PC-9 (cell line): ENCODE data around the gene PRDX1. TPM values are rescaled to one million over a fixed set of nuclear protein-coding genes. Genes with fewer than 3 reads are reported as not detected.
"Not testable (repeated sequence)": the region's sequence is repeated elsewhere in the genome, so short reads cannot be mapped to it uniquely, and the experiment has no call there.

Experiments
- BruUV-seq: library from RNA; stranded (reverse); fragments of 400-500 nt; replicated peaks from 2 replicates; lab custom pipeline; 2021; lab: Mats Ljungman, UMichigan
- CTCF ChIA-PET: fragments of 300-600 bp; sonication (Branson Sonifier 250); formaldehyde crosslinking; loops from one replicate; lab custom pipeline; 2022; ENCODE audit warnings: antibody characterized with exemption; lab: Charles Lee
- POLR2A ChIA-PET: fragments of 300-600 bp; sonication (Branson Sonifier 250); formaldehyde crosslinking; loops from one replicate; lab custom pipeline; 2022; ENCODE audit warnings: antibody characterized with exemption; ENCODE audit not compliant: unreplicated experiment; lab: Charles Lee
- DNase-seq, 2 experiments: peaks; one replicate each; pipeline versions ENCODE4 v3.0.0 to v3.0.0-alpha.2; 2015 to 2022; ENCODE audit warnings: mixed read lengths in 1 of 2
- H2AFZ ChIP-seq: fragments of 200-600 bp; sonication (generic); 2 replicates; pipeline ENCODE4 v1.8.1; 2017; ENCODE audit warnings: antibody characterized with exemption
- H3F3A ChIP-seq: fragments of 200-600 bp; sonication (generic); 2 replicates; pipeline ENCODE4 v1.8.1; 2017; ENCODE audit warnings: antibody characterized with exemption, mild to moderate bottlenecking, low read depth; ENCODE audit not compliant: insufficient read depth
- H3K27ac ChIP-seq: fragments of 200-600 bp; sonication (generic); 2 replicates; pipeline ENCODE4 v1.6.1; 2016; ENCODE audit warnings: mixed run types
- H3K27me3 ChIP-seq: fragments of 200-600 bp; sonication (generic); 2 replicates; pipeline ENCODE4 v1.6.1; 2016; ENCODE audit warnings: low read depth, mixed run types; ENCODE audit not compliant: insufficient read depth
- H3K36me3 ChIP-seq: fragments of 200-600 bp; sonication (generic); 2 replicates; pipeline ENCODE4 v1.6.1; 2016; ENCODE audit warnings: low read depth, mixed run types
- H3K4me1 ChIP-seq: fragments of 200-600 bp; sonication (generic); replicated peaks from 2 replicates; pipeline ENCODE4 v1.6.1; 2016; ENCODE audit warnings: mixed run types; ENCODE audit not compliant: insufficient read depth
- H3K4me2 ChIP-seq: fragments of 200-600 bp; sonication (generic); 2 replicates; pipeline ENCODE4 v1.6.1; 2017; ENCODE audit warnings: mixed run types
- H3K4me3 ChIP-seq: fragments of 200-600 bp; sonication (generic); 2 replicates; pipeline ENCODE4 v1.6.1; 2016; ENCODE audit warnings: mixed run types
- H3K79me2 ChIP-seq: fragments of 200-600 bp; sonication (generic); 2 replicates; pipeline ENCODE4 v1.6.1; 2017; ENCODE audit warnings: low read depth, mixed run types
- H3K9me2 ChIP-seq: fragments of 200-600 bp; sonication (generic); 2 replicates; pipeline ENCODE4 v1.8.1; 2017; ENCODE audit warnings: mild to moderate bottlenecking; ENCODE audit not compliant: insufficient read depth
- H3K9me3 ChIP-seq: fragments of 200-600 bp; sonication (generic); 2 replicates; pipeline ENCODE4 v1.8.1; 2016; ENCODE audit warnings: low read depth; ENCODE audit not compliant: insufficient read depth
- H4K20me1 ChIP-seq: fragments of 200-600 bp; sonication (generic); 2 replicates; pipeline ENCODE4 v1.8.1; 2017; ENCODE audit not compliant: insufficient read depth
- CTCF ChIP-seq: fragments of 200-600 bp; sonication (generic); conservative IDR thresholded peaks from 2 replicates; pipeline ENCODE4 v1.6.1; 2017; ENCODE audit warnings: mixed run types, antibody characterized with exemption, mild to moderate bottlenecking, moderate library complexity
- EZH2 ChIP-seq: fragments of 200-600 bp; sonication (generic); IDR thresholded peaks from 2 replicates; pipeline ENCODE4 v1.8.0; 2017; ENCODE audit warnings: antibody characterized with exemption, low read depth
- intact Hi-C: fragments of 100-400 bp; cut with micrococcal nuclease; formaldehyde crosslinking; loops from one replicate; pipeline ENCODE4 v1.10.0; 2022; ENCODE audit not compliant: unreplicated experiment
- total RNA-seq: library from RNA; stranded (reverse); gene quantifications from 2 replicates; pipeline ENCODE4 v1.2.3, GENCODE V29; 2021

The PRDX1 gene
- total RNA-seq, 1 experiment from 2014 or later, result 1,838 TPM

GRCh38 chr1:45478121-45478814, 43.4 kb downstream of the PRDX1 start:
- no peaks in the 10 kb centered on the region; the same call in 1 of the 2 replicates for H3K9me3 ChIP-seq
- peaks cover 5% of the 10 kb centered on the region; the same call in 1 of the 2 replicates for H3F3A ChIP-seq
- no peak overlapping the region for H3K4me2 ChIP-seq
- H3K27ac ChIP-seq, result no peak overlapping the region
- no peaks in the 10 kb centered on the region; the same call in 1 of the 2 replicates for H4K20me1 ChIP-seq
- H3K36me3 ChIP-seq, result no peaks in the 10 kb centered on the region
- no TSS peak for BruUV-seq
- no peaks in the 10 kb centered on the region for H3K9me2 ChIP-seq
- CTCF ChIA-PET, result no interaction called here
- no peaks in the 10 kb centered on the region for H3K27me3 ChIP-seq
- TF ChIP-seq CTCF (no peak), EZH2 (no peak)
- H3K4me1 ChIP-seq, result no peaks in the 10 kb centered on the region
- H3K79me2 ChIP-seq, result no peaks in the 10 kb centered on the region
- no peak overlapping the region for H2AFZ ChIP-seq
- H3K4me3 ChIP-seq, result no peak overlapping the region
- no peak for DNase-seq
- POLR2A ChIA-PET, result no interaction called here
- intact Hi-C loops, result no loop called here

GRCh38 chr1:45477646-45478045, 44.0 kb downstream of the PRDX1 start:
- BruUV-seq, result no TSS peak
- POLR2A ChIA-PET, result no interaction called here
- H4K20me1 ChIP-seq, result no peaks in the 10 kb centered on the region; the same call in 1 of the 2 replicates

GRCh38 chr1:45474194-45474593, 47.5 kb downstream of the PRDX1 start:
- H3K9me2 ChIP-seq, H3K79me2 ChIP-seq, H3K27ac ChIP-seq, H3K4me2 ChIP-seq, H3K9me3 ChIP-seq, intact Hi-C loops, H3K4me3 ChIP-seq, DNase-seq, H3F3A ChIP-seq, BruUV-seq, CTCF ChIA-PET, H3K4me1 ChIP-seq, H3K36me3 ChIP-seq, H2AFZ ChIP-seq, H3K27me3 ChIP-seq, POLR2A ChIA-PET, H4K20me1 ChIP-seq: not testable (repeated sequence)

More at GRCh38 chr1:45477646-45478045, 44.0 kb downstream of the PRDX1 start:
- Histone ChIP-seq H3K9me3 (no peaks in the 10 kb centered on the region; the same call in 1 of the 2 replicates), H3F3A (peaks cover 5% of the 10 kb centered on the region; the same call in 1 of the 2 replicates), H3K4me1 (no peaks in the 10 kb centered on the region), H3K9me2 (no peaks in the 10 kb centered on the region), H3K79me2 (no peaks in the 10 kb centered on the region), H2AFZ (no peak overlapping the region), H3K27me3 (no peaks in the 10 kb centered on the region), H3K36me3 (no peaks in the 10 kb centered on the region), H3K4me2 (no peak overlapping the region), H3K27ac (no peak overlapping the region), H3K4me3 (no peak overlapping the region)
- intact Hi-C loops, result no loop called here
- CTCF ChIA-PET, result interaction anchor here (0.5 kb wide), 1 partner anchor 416 kb away, joined by 4 read pairs; no protein-coding TSS in a partner anchor
- no peak for DNase-seq
- TF ChIP-seq CTCF (no peak), EZH2 (no peak)
